Measurements from ENCODE around the gene COL28A1.

Gene COL28A1

GRCh38 chr7:7548407-7548806 is 12.7 kb upstream of the COL28A1 start:
- H3K9me3 Mint-ChIP-seq = no peaks in the 10 kb centered on the region
- no peaks in the 10 kb centered on the region for H3K27me3 Mint-ChIP-seq
- H3K27ac Mint-ChIP-seq = no peak overlapping the region
- no peaks in the 10 kb centered on the region for H3K4me1 Mint-ChIP-seq (ENCODE audit: low read depth)
- no peak overlapping the region for H3K4me3 Mint-ChIP-seq
- no peaks in the 10 kb centered on the region for H3K36me3 Mint-ChIP-seq (ENCODE audit: low read depth)

DNA sequence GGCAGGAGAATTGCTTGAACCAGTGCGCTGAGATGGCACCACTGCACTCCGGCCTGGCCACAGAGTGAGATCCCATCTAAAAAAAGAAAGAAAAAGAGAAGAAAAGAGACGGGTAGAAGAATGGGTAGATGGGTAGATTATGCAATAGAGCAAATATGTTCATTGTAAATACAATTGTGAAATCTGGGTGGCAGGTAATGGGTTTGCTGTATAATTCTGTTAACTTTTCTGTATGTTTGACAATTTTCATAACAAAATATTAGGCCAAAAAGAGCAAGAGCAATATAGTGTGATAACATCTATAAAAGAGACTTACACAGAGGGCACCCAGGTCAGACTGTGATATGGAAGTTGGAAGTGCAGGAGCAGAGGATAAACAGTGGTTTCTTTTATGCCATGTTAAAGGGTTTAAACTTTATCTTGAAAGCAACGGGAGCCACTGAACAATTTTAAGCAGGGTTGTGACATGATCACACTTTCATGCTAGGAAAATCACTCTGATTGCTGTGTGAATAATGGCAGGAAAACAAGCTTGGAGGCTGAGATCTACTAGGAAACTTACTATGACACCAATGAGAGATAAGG is 6.7 kb upstream of the COL28A1 start:
- Mint-ChIP-seq H3K36me3 (ENCODE audit: low read depth) (no peaks in the 10 kb centered on the region), H3K4me3 (no peak overlapping the region), H3K4me1 (ENCODE audit: low read depth) (no peaks in the 10 kb centered on the region), H3K27ac (no peak overlapping the region), H3K27me3 (no peaks in the 10 kb centered on the region), H3K9me3 (no peaks in the 10 kb centered on the region)

DNA sequence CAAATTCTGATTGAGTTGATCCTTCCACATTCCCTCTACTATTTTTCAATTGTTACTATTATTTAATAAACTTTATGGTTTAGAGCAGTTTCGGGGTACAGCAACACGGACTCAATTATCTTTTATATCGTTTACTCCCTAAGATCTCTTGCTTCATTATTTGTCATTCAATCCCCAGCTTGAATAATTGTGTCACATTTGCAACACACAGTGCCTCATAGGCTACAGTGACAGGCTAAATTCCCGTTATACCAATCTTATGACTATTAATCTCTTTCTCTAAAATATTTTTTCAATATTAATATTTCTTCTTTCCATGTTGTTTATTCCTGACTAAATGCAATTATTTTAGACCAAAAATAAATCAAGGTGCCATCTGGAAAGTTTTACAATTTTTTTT is 4.0 kb upstream of the COL28A1 start:
- Mint-ChIP-seq H3K27ac (no peak overlapping the region), H3K36me3 (ENCODE audit: low read depth) (no peaks in the 10 kb centered on the region), H3K4me3 (no peak overlapping the region), H3K4me1 (ENCODE audit: low read depth) (no peaks in the 10 kb centered on the region), H3K27me3 (peaks cover 4% of the 10 kb centered on the region), H3K9me3 (no peaks in the 10 kb centered on the region)

GRCh38 chr7:7539152-7539551 is 3.5 kb upstream of the COL28A1 start:
- H3K36me3 Mint-ChIP-seq (ENCODE audit: low read depth) = no peaks in the 10 kb centered on the region
- no peaks in the 10 kb centered on the region for H3K9me3 Mint-ChIP-seq
- H3K4me3 Mint-ChIP-seq = no peak overlapping the region
- H3K4me1 Mint-ChIP-seq (ENCODE audit: low read depth) = no peaks in the 10 kb centered on the region
- peaks cover 4% of the 10 kb centered on the region for H3K27me3 Mint-ChIP-seq
- no peak overlapping the region for H3K27ac Mint-ChIP-seq

DNA sequence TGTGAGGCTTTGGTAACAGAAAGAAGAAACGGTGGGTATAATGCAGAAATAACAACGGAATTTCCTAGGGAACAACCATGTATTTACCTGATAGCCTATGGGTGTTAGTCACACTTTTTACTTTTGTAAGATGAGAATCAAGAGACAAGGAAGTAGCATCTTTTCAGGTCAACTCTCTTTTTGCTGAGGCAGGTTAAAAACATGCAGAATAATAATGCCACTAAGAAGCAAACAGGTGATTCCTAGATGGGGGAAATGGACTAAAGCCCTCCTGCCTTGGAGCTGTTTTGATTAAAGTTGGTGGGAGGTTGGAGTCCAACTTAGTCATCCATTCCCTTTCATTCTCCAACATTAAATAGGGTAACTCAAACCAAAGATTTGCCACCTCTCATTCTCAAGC is 2.0 kb upstream of the COL28A1 start:
- Mint-ChIP-seq H3K27ac (no peak overlapping the region), H3K4me3 (no peak overlapping the region)

GRCh38 chr7:7536396-7537019 is 835 bp upstream of the COL28A1 start:
- no peaks in the 10 kb centered on the region for H3K9me3 Mint-ChIP-seq
- H3K36me3 Mint-ChIP-seq (ENCODE audit: low read depth) = no peaks in the 10 kb centered on the region
- no peak overlapping the region for H3K4me3 Mint-ChIP-seq
- no peaks in the 10 kb centered on the region for H3K4me1 Mint-ChIP-seq (ENCODE audit: low read depth)
- H3K27me3 Mint-ChIP-seq = peaks cover 10% of the 10 kb centered on the region
- no peak overlapping the region for H3K27ac Mint-ChIP-seq

More for the DNA sequence above, 2.0 kb upstream of the COL28A1 start:
- no peaks in the 10 kb centered on the region for H3K4me1 Mint-ChIP-seq (ENCODE audit: low read depth)
- peaks cover 10% of the 10 kb centered on the region for H3K27me3 Mint-ChIP-seq
- H3K36me3 Mint-ChIP-seq (ENCODE audit: low read depth) = no peaks in the 10 kb centered on the region
- no peaks in the 10 kb centered on the region for H3K9me3 Mint-ChIP-seq

GRCh38 chr7:7533831-7534430 is 1.7 kb downstream of the COL28A1 start:
- Mint-ChIP-seq H3K27ac (no peak overlapping the region), H3K9me3 (no peaks in the 10 kb centered on the region), H3K36me3 (ENCODE audit: low read depth) (no peaks in the 10 kb centered on the region), H3K4me3 (no peak overlapping the region), H3K27me3 (peaks cover 15% of the 10 kb centered on the region), H3K4me1 (ENCODE audit: low read depth) (no peaks in the 10 kb centered on the region)

- Mint-ChIP-seq H3K27me3 (peaks cover 11% of the 10 kb centered on the region), H3K27ac (no peak overlapping the region), H3K4me3 (no peak overlapping the region), H3K9me3 (no peaks in the 10 kb centered on the region), H3K36me3 (ENCODE audit: low read depth) (no peaks in the 10 kb centered on the region), H3K4me1 (ENCODE audit: low read depth) (no peaks in the 10 kb centered on the region)
Observed at GRCh38 chr7:7529328-7529727, 6.3 kb downstream of the COL28A1 start.

- Mint-ChIP-seq H3K36me3 (ENCODE audit: low read depth) (no peaks in the 10 kb centered on the region), H3K27ac (no peak overlapping the region), H3K4me3 (no peak overlapping the region), H3K4me1 (ENCODE audit: low read depth) (no peaks in the 10 kb centered on the region), H3K9me3 (no peaks in the 10 kb centered on the region), H3K27me3 (peaks cover 5% of the 10 kb centered on the region)
Observed at GRCh38 chr7:7527047-7527446, 8.6 kb downstream of the COL28A1 start.

DNA sequence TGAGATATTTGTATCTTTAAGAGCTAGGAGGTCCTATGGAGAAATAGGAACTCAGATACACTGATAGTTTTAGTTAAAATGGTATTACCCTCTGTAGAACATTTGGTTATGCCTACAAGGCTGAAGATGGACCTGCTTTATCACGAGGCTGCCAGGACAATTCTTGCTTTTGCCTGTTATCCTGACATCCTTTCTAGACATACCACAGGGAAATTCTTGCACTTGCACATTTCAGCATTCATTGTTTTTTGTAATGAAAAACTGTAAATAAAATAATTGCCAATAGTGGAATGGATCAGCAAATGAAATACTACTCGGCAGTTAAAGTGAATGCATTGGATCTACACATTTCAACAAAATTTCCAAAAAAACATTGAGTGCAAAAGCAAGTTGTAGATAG is 9.7 kb downstream of the COL28A1 start:
- Mint-ChIP-seq H3K4me3 (no peak overlapping the region), H3K27ac (no peak overlapping the region), H3K36me3 (ENCODE audit: low read depth) (no peaks in the 10 kb centered on the region), H3K27me3 (peaks cover 5% of the 10 kb centered on the region), H3K9me3 (no peaks in the 10 kb centered on the region), H3K4me1 (ENCODE audit: low read depth) (no peaks in the 10 kb centered on the region)

GRCh38 chr7:7524121-7524520 is 11.6 kb downstream of the COL28A1 start:
- no peak overlapping the region for H3K4me3 Mint-ChIP-seq
- H3K27me3 Mint-ChIP-seq = no peaks in the 10 kb centered on the region
- no peaks in the 10 kb centered on the region for H3K4me1 Mint-ChIP-seq (ENCODE audit: low read depth)
- no peak overlapping the region for H3K27ac Mint-ChIP-seq
- H3K36me3 Mint-ChIP-seq (ENCODE audit: low read depth) = no peaks in the 10 kb centered on the region
- no peaks in the 10 kb centered on the region for H3K9me3 Mint-ChIP-seq

DNA sequence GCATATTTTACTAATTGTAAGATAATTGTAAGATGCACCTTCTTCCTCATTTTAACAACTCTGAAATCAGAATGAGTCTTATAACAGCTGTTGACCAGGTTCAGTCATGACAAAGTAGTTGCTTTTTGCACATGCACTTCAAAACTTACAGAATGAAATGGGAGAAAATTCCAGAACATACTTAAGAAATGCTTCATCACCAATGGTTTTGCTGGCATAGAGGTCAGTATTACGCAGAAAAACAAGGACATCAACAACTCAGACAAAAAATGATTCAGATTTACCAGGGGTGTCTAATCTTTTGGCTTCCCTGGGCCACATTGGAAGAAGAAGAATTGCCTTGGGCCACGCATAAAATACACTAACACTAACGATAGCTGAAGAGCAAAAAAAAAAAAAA is 13.3 kb downstream of the COL28A1 start:
- Mint-ChIP-seq H3K4me1 (ENCODE audit: low read depth) (no peaks in the 10 kb centered on the region), H3K27me3 (peaks cover 5% of the 10 kb centered on the region), H3K27ac (no peak overlapping the region), H3K9me3 (no peaks in the 10 kb centered on the region), H3K4me3 (no peak overlapping the region), H3K36me3 (ENCODE audit: low read depth) (no peaks in the 10 kb centered on the region)

DNA sequence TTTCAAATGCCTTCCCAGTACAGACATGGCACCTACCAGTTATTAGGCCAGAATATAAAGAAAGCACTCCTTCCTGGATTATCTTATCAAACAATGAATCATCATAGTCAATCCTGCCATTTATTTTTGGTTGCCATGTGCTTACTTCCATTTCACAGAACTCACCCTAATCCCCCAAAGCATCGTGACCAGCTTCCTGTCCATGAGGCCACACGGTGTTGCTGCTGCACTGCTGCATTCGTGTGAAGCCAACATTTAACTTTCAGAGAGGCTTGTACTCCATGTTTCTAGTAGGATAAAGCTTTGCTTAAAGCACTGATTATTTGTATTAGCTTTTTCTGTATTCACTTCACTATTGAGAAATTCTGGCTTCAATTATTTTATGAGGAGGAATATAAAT is 14.4 kb downstream of the COL28A1 start:
- Mint-ChIP-seq H3K27ac (no peak overlapping the region), H3K4me3 (no peak overlapping the region), H3K36me3 (ENCODE audit: low read depth) (no peaks in the 10 kb centered on the region), H3K9me3 (no peaks in the 10 kb centered on the region), H3K4me1 (ENCODE audit: low read depth) (no peaks in the 10 kb centered on the region), H3K27me3 (peaks cover 5% of the 10 kb centered on the region)

DNA sequence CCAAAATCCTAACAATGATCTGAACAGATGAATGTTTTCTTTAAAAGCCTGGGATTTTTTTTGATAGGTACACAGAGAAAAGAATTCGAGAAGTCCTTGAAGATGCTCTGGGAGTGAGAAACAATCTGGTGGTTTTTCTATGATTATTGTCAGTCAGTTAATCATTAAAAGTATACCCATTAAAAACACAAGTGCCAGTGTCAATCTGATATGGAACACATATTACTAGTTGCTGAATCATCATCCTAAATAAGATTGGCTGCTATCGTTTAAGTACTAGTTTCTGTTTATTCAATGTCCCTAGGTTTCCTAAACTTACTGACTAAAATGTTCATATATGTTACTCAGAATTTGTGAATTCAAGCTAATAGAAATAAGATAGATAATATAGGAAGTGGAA is 16.1 kb downstream of the COL28A1 start:
- no peaks in the 10 kb centered on the region for H3K4me1 Mint-ChIP-seq (ENCODE audit: low read depth)
- no peak overlapping the region for H3K27ac Mint-ChIP-seq
- H3K9me3 Mint-ChIP-seq = no peaks in the 10 kb centered on the region
- H3K4me3 Mint-ChIP-seq = no peak overlapping the region
- no peaks in the 10 kb centered on the region for H3K36me3 Mint-ChIP-seq (ENCODE audit: low read depth)
- H3K27me3 Mint-ChIP-seq = peaks cover 5% of the 10 kb centered on the region

DNA sequence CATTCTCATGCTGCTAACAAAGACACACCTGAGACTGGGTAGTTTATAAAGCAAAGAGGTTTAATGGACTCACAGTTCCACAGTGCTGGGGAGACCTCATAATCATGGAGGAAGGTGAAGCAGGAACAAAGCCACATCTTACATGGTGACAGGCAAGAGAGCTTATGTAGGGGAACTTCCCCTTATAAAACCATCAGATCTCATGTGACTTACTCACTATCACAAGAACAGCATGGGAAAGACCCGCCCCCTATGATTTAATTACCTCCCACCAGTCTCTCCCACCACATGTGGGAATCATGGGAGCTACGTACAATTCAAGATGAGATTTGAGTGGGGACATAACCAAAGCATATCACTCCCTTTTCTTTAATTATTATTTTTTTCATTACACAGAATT is 16.6 kb downstream of the COL28A1 start:
- no peaks in the 10 kb centered on the region for H3K36me3 Mint-ChIP-seq (ENCODE audit: low read depth)
- no peaks in the 10 kb centered on the region for H3K9me3 Mint-ChIP-seq
- peaks cover 5% of the 10 kb centered on the region for H3K27me3 Mint-ChIP-seq
- H3K4me3 Mint-ChIP-seq = no peak overlapping the region
- H3K27ac Mint-ChIP-seq = no peak overlapping the region
- H3K4me1 Mint-ChIP-seq (ENCODE audit: low read depth) = no peaks in the 10 kb centered on the region

- H3K4me3 Mint-ChIP-seq = no peak overlapping the region
- H3K9me3 Mint-ChIP-seq = no peaks in the 10 kb centered on the region
- H3K27ac Mint-ChIP-seq = no peak overlapping the region
- no peaks in the 10 kb centered on the region for H3K4me1 Mint-ChIP-seq (ENCODE audit: low read depth)
- H3K27me3 Mint-ChIP-seq = peaks cover 5% of the 10 kb centered on the region
- no peaks in the 10 kb centered on the region for H3K36me3 Mint-ChIP-seq (ENCODE audit: low read depth)
Observed at GRCh38 chr7:7517754-7518153, 17.9 kb downstream of the COL28A1 start.

Measured in stimulated activated naive CD8-positive, alpha-beta T cell treated with anti-CD3 and anti-CD28 coated beads, Interleukin-15, Interleukin-2, amounts not matched to agents 100 ng/mL and 50 ng/mL, for 24 hours (primary cell).